Measurements from ENCODE around the gene IVL. TPM values are rescaled to one million over a fixed set of nuclear protein-coding genes. Genes with fewer than 3 reads are reported as not detected.

The IVL gene
- total RNA-seq, 4 donors from 2014 or later, result not detected

DNA sequence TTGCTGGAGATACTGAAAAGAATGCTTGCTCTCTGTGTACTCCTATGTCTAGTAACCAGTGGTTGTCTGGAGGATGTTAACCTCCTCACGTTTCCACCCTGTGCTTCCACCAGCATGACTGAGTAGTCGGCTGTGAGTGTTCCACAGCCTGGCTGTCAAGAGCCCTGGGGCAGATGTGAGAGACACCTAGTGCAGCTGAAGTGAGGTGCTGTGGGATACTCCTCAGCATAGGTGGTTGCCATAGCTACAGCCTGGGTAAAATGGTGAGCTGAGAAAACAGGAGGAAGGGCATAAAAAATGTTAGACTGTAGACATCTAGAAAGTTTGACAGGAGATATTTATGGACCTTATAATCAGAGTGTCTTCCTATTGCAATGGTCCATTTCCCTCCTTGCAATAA lies 15.8 kb downstream of the IVL start:
- in situ Hi-C loops (cut with MboI; ENCODE audit: low pct_ligation_motif_present in 1 of 4, low pct_unique_long_range_greater_than_20kb in 1 of 4, low sequenced_read_pairs in 3 of 4) (no loop called here), intact Hi-C loops (cut with DNase I; ENCODE audit: low total_unique reads) (no loop called here)
- H3K27me3 ChIP-seq, result no peaks in the 10 kb centered on the region
- no peak overlapping the region for H3K4me3 ChIP-seq
- H3K36me3 ChIP-seq, result no peaks in the 10 kb centered on the region
- TF ChIP-seq, protein P1, sequence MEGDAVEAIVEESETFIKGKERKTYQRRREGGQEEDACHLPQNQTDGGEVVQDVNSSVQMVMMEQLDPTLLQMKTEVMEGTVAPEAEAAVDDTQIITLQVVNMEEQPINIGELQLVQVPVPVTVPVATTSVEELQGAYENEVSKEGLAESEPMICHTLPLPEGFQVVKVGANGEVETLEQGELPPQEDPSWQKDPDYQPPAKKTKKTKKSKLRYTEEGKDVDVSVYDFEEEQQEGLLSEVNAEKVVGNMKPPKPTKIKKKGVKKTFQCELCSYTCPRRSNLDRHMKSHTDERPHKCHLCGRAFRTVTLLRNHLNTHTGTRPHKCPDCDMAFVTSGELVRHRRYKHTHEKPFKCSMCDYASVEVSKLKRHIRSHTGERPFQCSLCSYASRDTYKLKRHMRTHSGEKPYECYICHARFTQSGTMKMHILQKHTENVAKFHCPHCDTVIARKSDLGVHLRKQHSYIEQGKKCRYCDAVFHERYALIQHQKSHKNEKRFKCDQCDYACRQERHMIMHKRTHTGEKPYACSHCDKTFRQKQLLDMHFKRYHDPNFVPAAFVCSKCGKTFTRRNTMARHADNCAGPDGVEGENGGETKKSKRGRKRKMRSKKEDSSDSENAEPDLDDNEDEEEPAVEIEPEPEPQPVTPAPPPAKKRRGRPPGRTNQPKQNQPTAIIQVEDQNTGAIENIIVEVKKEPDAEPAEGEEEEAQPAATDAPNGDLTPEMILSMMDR (IDR thresholded peaks at IDR 0.05), result no peak
- no peak for TF ChIP-seq EP300 (IDR thresholded peaks at IDR 0.05; ENCODE audit: low read depth)
- no peak for TF ChIP-seq POLR2A (IDR thresholded peaks at IDR 0.05)
- TF ChIP-seq POLR2AphosphoS5 (IDR thresholded peaks at IDR 0.05), result no peak
- H3K27ac ChIP-seq, result no peak overlapping the region
- DNase-seq, result no peak
- no peaks in the 10 kb centered on the region for H3K4me1 ChIP-seq
- WGBS, 2 donors (ENCODE audit: low coverage in 1 of 2), result 0 to 53% methylated on average over 1 to 2 of the region's 2 CpGs
- H3K9me3 ChIP-seq, result no peaks in the 10 kb centered on the region

DNA sequence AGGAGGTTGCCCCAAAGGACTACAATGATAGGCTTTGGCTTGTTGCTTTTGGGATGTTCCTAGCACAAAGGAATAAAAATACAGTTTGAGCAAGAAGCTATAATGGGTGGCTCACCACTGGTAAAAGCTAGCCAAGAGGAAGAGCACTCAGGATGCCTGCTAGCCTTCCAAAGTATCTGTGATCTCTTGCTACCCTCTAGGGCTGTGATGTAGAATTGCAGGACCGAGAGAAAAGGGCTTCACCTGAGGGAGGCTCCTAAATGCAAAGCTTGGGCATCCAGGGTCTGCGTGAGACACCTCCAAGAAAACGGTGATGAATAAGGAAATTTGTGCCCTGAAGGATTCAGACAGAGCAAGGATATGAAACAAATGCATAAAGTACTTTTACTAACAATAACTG lies 17.7 kb downstream of the IVL start:
- in situ Hi-C loops (cut with MboI; ENCODE audit: low pct_ligation_motif_present in 1 of 4, low pct_unique_long_range_greater_than_20kb in 1 of 4, low sequenced_read_pairs in 3 of 4), result no loop called here
- no peaks in the 10 kb centered on the region for H3K9me3 ChIP-seq
- H3K4me3 ChIP-seq, result no peak overlapping the region
- DNase-seq, result no peak
- H3K36me3 ChIP-seq, result no peaks in the 10 kb centered on the region
- WGBS, 2 donors (ENCODE audit: low coverage in 1 of 2), result 71% methylated on average over 3 of the region's 3 CpGs; no CpG with 5 or more reads in 1 of the 2 donors
- no peaks in the 10 kb centered on the region for H3K27me3 ChIP-seq
- no peak overlapping the region for H3K27ac ChIP-seq
- no peaks in the 10 kb centered on the region for H3K4me1 ChIP-seq
- intact Hi-C loops (cut with DNase I; ENCODE audit: low total_unique reads), result no loop called here
- TF ChIP-seq POLR2AphosphoS5 (IDR thresholded peaks at IDR 0.05), result no peak
- TF ChIP-seq EP300 (IDR thresholded peaks at IDR 0.05; ENCODE audit: low read depth), result no peak
- TF ChIP-seq, protein P1 (IDR thresholded peaks at IDR 0.05), result peak in 1 of 5 experiments; percentile 11
- TF ChIP-seq POLR2A (IDR thresholded peaks at IDR 0.05), result no peak

- DNase-seq, result no peak
- no peak overlapping the region for H3K27ac ChIP-seq
- H3K36me3 ChIP-seq, result no peaks in the 10 kb centered on the region
- intact Hi-C loops (cut with DNase I; ENCODE audit: low total_unique reads) (no loop called here), in situ Hi-C loops (cut with MboI; ENCODE audit: low pct_ligation_motif_present in 1 of 4, low pct_unique_long_range_greater_than_20kb in 1 of 4, low sequenced_read_pairs in 3 of 4) (no loop called here)
- no peak overlapping the region for H3K4me3 ChIP-seq
- H3K27me3 ChIP-seq, result no peaks in the 10 kb centered on the region
- H3K9me3 ChIP-seq, result no peaks in the 10 kb centered on the region
- TF ChIP-seq, protein P1 (IDR thresholded peaks at IDR 0.05), result no peak
- no peak for TF ChIP-seq POLR2AphosphoS5 (IDR thresholded peaks at IDR 0.05)
- no peak for TF ChIP-seq POLR2A (IDR thresholded peaks at IDR 0.05)
- TF ChIP-seq EP300 (IDR thresholded peaks at IDR 0.05; ENCODE audit: low read depth), result no peak
- 47 to 57% methylated on average over 3 of the region's 3 CpGs for WGBS, 2 donors (ENCODE audit: low coverage in 1 of 2)
- H3K4me1 ChIP-seq, result no peaks in the 10 kb centered on the region
These were observed 20.3 kb downstream of the IVL start for GRCh38 chr1:152928671-152929070.

- TF ChIP-seq, protein P1 (IDR thresholded peaks at IDR 0.05), result no peak
- no peak for TF ChIP-seq POLR2A (IDR thresholded peaks at IDR 0.05)
- no peak for TF ChIP-seq EP300 (IDR thresholded peaks at IDR 0.05; ENCODE audit: low read depth)
- no peak for TF ChIP-seq POLR2AphosphoS5 (IDR thresholded peaks at IDR 0.05)
- no peaks in the 10 kb centered on the region for H3K4me1 ChIP-seq
- whole genome bisulfite sequencing, 2 donors (ENCODE audit: low coverage in 1 of 2), result 63 to 76% methylated on average over 4 of the region's 4 CpGs
- H3K36me3 ChIP-seq, result no peaks in the 10 kb centered on the region
- no peaks in the 10 kb centered on the region for H3K9me3 ChIP-seq
- no peak overlapping the region for H3K27ac ChIP-seq
- no peaks in the 10 kb centered on the region for H3K27me3 ChIP-seq
- intact Hi-C loops (cut with DNase I; ENCODE audit: low total_unique reads) (no loop called here), in situ Hi-C loops (cut with MboI; ENCODE audit: low pct_ligation_motif_present in 1 of 4, low pct_unique_long_range_greater_than_20kb in 1 of 4, low sequenced_read_pairs in 3 of 4) (no loop called here)
- no peak overlapping the region for H3K4me3 ChIP-seq
- DNase-seq, result no peak
These were observed 23.9 kb downstream of the IVL start for GRCh38 chr1:152932170-152932811.
